ENCODE data around the gene C1orf167. TPM values are rescaled to one million over a fixed set of nuclear protein-coding genes. Genes with fewer than 3 reads are reported as not detected.

C1orf167 gene
- total and polyA plus RNA-seq, 2 of the 8 experiments (the other 6 are each of a cell fraction or from before 2014, with no cell fraction given) = 0.70 to 1.3 TPM

DNA sequence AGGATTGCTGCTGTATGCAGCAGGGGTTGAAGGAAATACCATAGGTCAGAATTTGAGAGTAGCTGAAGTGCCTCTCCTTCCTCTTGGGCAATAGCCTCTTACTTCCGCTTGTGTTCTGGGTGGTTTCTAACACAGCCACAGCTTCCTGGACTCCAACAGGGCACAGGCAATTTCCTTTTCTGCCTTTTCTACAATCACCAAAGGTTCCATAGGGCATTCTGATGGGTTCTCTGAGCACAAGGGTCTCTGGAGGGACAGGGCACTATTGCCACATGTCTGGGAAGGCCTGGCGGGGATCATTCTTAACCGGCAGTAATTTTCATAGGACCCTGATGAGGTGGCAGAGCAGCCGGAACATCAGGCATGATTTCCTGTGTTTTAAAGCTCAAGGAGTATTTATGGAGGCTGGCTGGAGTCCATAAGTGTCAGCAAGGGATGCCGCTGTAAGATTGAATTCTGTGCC is 31.5 kb upstream of the C1orf167 start:
- Histone ChIP-seq H3K4me3 (ENCODE audit: extremely low read depth in 1 of 4, insufficient read depth in 2 of 4, low read depth in 3 of 4, low read length in 4 of 4) (no peak overlapping the region), H2AK5ac (ENCODE audit: low read depth, low read length) (no peak overlapping the region), H4K8ac (ENCODE audit: extremely low read depth, insufficient read depth, low read length) (no peak overlapping the region), H3K56ac (replicated peaks; ENCODE audit: insufficient read length, low read depth, low read length) (no peak overlapping the region), H3K23me2 (ENCODE audit: low read depth, low read length) (peaks cover 4% of the 10 kb centered on the region; the same call in 1 of the 2 replicates), H3K27ac (ENCODE audit: low read depth, low read length) (no peak overlapping the region), H3K23ac (ENCODE audit: insufficient read length) (no peak overlapping the region), H2BK5ac (ENCODE audit: low read depth, low read length) (peak overlapping the region; percentile 94; the same call in 1 of the 2 replicates), H4K91ac (replicated peaks; ENCODE audit: insufficient read length, low read length) (no peak overlapping the region), H3K79me2 (ENCODE audit: control insufficient read depth in 1 of 2, insufficient read depth in 2 of 2, low read length in 2 of 2) (no peaks in the 10 kb centered on the region), H3K18ac (ENCODE audit: extremely low read depth, low read length) (no peak overlapping the region), H3K9me3 (ENCODE audit: insufficient read depth in 2 of 2, low read depth in 1 of 2, low read length in 1 of 2) (no peaks in the 10 kb centered on the region), H2BK120ac (replicated peaks; ENCODE audit: low read depth, low read length) (no peak overlapping the region), H4K20me1 (replicated peaks in 1 of 2; ENCODE audit: control insufficient read depth in 1 of 2, insufficient read depth in 2 of 2, low read length in 2 of 2) (peaks cover 0 to 1% of the 10 kb centered on the region in 2 experiments), H3K36me3 (ENCODE audit: control insufficient read depth in 2 of 4, insufficient read depth in 4 of 4, low read length in 3 of 4) (no peaks in the 10 kb centered on the region), H3K79me1 (ENCODE audit: low read depth, low read length) (no peaks in the 10 kb centered on the region), H2BK15ac (ENCODE audit: low read length) (peak overlapping the region; percentile 100), H3K27me3 (replicated peaks in 1 of 4; ENCODE audit: control insufficient read depth in 3 of 4, extremely low read depth in 1 of 4, insufficient read depth in 3 of 4, low read length in 3 of 4) (no peaks in the 10 kb centered on the region), H2AFZ (ENCODE audit: low read length) (no peak overlapping the region), H3K4me1 (replicated peaks in 1 of 4; ENCODE audit: control insufficient read depth in 3 of 4, insufficient read depth in 4 of 4, low read length in 3 of 4) (peaks cover 4 to 37% (median 26%) of the 10 kb centered on the region in 4 experiments), H4K5ac (ENCODE audit: insufficient read length, low read depth, low read length) (no peak overlapping the region), H3K9ac (replicated peaks in 1 of 4; ENCODE audit: extremely low read depth in 1 of 4, low read depth in 3 of 4, low read length in 3 of 4) (no peak overlapping the region; a peak in 1 of 7 replicates), H3K14ac (ENCODE audit: insufficient read length) (no peak overlapping the region), H3K4ac (replicated peaks; ENCODE audit: insufficient read length, low read depth, low read length) (no peak overlapping the region), H2BK12ac (ENCODE audit: low read depth, low read length) (peak overlapping the region; percentile 98), H2BK20ac (ENCODE audit: low read length) (peak overlapping the region; percentile 100; the same call in 1 of the 2 replicates), H3K4me2 (ENCODE audit: insufficient read depth in 1 of 2, low read depth in 2 of 2, low read length in 2 of 2) (peak overlapping the region in 1 of 2 experiments; percentile 4; a peak in 1 of 4 replicates)
- WGBS, 2 experiments (ENCODE audit: extremely low coverage in 1 of 2, insufficient coverage in 1 of 2, insufficient read length in 1 of 2, insufficient replicate concordance in 2 of 2, low coverage in 1 of 2, low lambda C conversion rate in 2 of 2, missing lambda C conversion rate in 1 of 2) = 73% methylated on average over 5 of the region's 5 CpGs; no CpG with 5 or more reads in 1 of the 2 experiments
- DNase-seq (ENCODE audit: low read depth in 1 of 2, low spot score in 2 of 2) (no peak), FAIRE-seq (no peak)
- TF ChIP-seq HDAC6 (IDR thresholded peaks at IDR 0.05; ENCODE audit: low read depth, low read length) = no peak
- TF ChIP-seq CEBPB (IDR thresholded peaks at IDR 0.05; ENCODE audit: low read depth, low read length) = peak; percentile 31; the same call in 1 of the 2 replicates
- no peak for TF ChIP-seq FOSL1 (IDR thresholded peaks at IDR 0.05; ENCODE audit: insufficient read depth, low read depth, low read length)
- no peak for TF ChIP-seq HDAC2 (IDR thresholded peaks at IDR 0.05; ENCODE audit: borderline replicate concordance in 1 of 2, low read depth in 2 of 2, low read length in 2 of 2)
- no peak for TF ChIP-seq SP4 (IDR thresholded peaks at IDR 0.05; ENCODE audit: low read length)
- no peak for TF ChIP-seq KDM4A (IDR thresholded peaks at IDR 0.05; ENCODE audit: low read depth, low read length, severe bottlenecking)
- TF ChIP-seq TCF12 (IDR thresholded peaks at IDR 0.05; ENCODE audit: low read depth, low read length) = no peak
- ChIA-PET POLR2A (ENCODE audit: partially characterized antibody) (interaction anchor here (0.9 to 2.1 kb wide), 6 partner anchors 10 to 59 kb away, joined by 4 to 10 read pairs (median 6); no protein-coding TSS in a partner anchor), CTCF (ENCODE audit: partially characterized antibody) (interaction anchor here (0.6 to 1.2 kb wide), 5 partner anchors 10 to 351 kb away, joined by 3 to 13 read pairs (median 4); no protein-coding TSS in a partner anchor)
